SK-N-SH treated with all-trans-retinoic acid at 6 μM for 48 hours (cell line): ENCODE measurements around the gene DENND1C.

Source experiments
- ATAC-seq: fragments of 200-7000 bp; cut with Tn5 transposase; 3 replicates; pipeline ENCODE4 v1.9.1; 2020; ENCODE audit warnings: mild to moderate bottlenecking, moderate library complexity
- ARNTL ChIP-seq: fragments of 450-650 bp; formaldehyde crosslinking; IDR thresholded peaks from 2 replicates; pipeline ENCODE4 v1.5.0; 2020; ENCODE audit warnings: low read depth, mild to moderate bottlenecking, moderate library complexity, borderline replicate concordance
- BACH2 ChIP-seq: fragments of 250-450 bp; sonication (Bioruptor Pico); IDR thresholded peaks from 2 replicates; pipeline ENCODE4 v1.9.0; 2021; ENCODE audit warnings: mild to moderate bottlenecking, borderline replicate concordance
- CREB5 ChIP-seq: fragments of 250-450 bp; sonication (Bioruptor Pico); IDR thresholded peaks from 2 replicates; pipeline ENCODE4 v1.5.1; 2020; ENCODE audit warnings: low read depth, mild to moderate bottlenecking, moderate library complexity
- CSDC2 ChIP-seq: fragments of 250-450 bp; sonication (Bioruptor Pico); IDR thresholded peaks from 2 replicates; pipeline ENCODE4 v1.5.0; 2020; ENCODE audit warnings: mild to moderate bottlenecking, moderate library complexity
- ESRRG ChIP-seq: fragments of 250-450 bp; sonication (Bioruptor Pico); IDR thresholded peaks from 2 replicates; pipeline ENCODE4 v1.6.1; 2021; ENCODE audit warnings: mild to moderate bottlenecking
- GLIS3 ChIP-seq: fragments of 250-450 bp; sonication (Bioruptor Pico); IDR thresholded peaks from 2 replicates; pipeline ENCODE4 v1.5.0; 2020; ENCODE audit warnings: mild to moderate bottlenecking, moderate library complexity
- ISL1 ChIP-seq: fragments of 250-450 bp; sonication (Bioruptor Pico); IDR thresholded peaks from 2 replicates; pipeline ENCODE4 v2.1.2; 2022; ENCODE audit warnings: mild to moderate bottlenecking, moderate library complexity
- OSR1 ChIP-seq: fragments of 250-450 bp; sonication (Bioruptor Pico); IDR thresholded peaks from 2 replicates; pipeline ENCODE4 v1.8.0; 2022; ENCODE audit warnings: moderate library complexity, mild to moderate bottlenecking, inconsistent platforms
- PPARA ChIP-seq: fragments of 250-450 bp; sonication (Bioruptor Pico); IDR thresholded peaks from 2 replicates; pipeline ENCODE4 v1.5.0; 2020; ENCODE audit warnings: mild to moderate bottlenecking, borderline replicate concordance
- RARB ChIP-seq: fragments of 250-450 bp; sonication (Bioruptor Pico); IDR thresholded peaks from 2 replicates; pipeline ENCODE4 v1.8.0; 2021; ENCODE audit warnings: mild to moderate bottlenecking, moderate library complexity
- SNAI2 ChIP-seq: fragments of 250-450 bp; sonication (Bioruptor Pico); IDR thresholded peaks from 2 replicates; pipeline ENCODE4 v1.5.0; 2020; ENCODE audit warnings: mild to moderate bottlenecking, moderate library complexity
- TCF4 ChIP-seq: fragments of 250-450 bp; sonication (Bioruptor Pico); IDR thresholded peaks from 2 replicates; pipeline ENCODE4 v1.8.0; 2021; ENCODE audit warnings: mild to moderate bottlenecking, moderate library complexity, borderline replicate concordance
- TOX ChIP-seq: fragments of 250-450 bp; sonication (Bioruptor Pico); IDR thresholded peaks from 2 replicates; pipeline ENCODE4 v1.8.0; 2021; ENCODE audit warnings: mild to moderate bottlenecking, moderate library complexity, borderline replicate concordance
- ZC3H10 ChIP-seq: fragments of 250-450 bp; sonication (Bioruptor Pico); IDR thresholded peaks from 2 replicates; pipeline ENCODE4 v1.5.1; 2021; ENCODE audit warnings: mild to moderate bottlenecking, moderate library complexity
- ZFP3 ChIP-seq: fragments of 250-450 bp; sonication (Bioruptor Pico); IDR thresholded peaks from 2 replicates; pipeline ENCODE4 v1.5.0; 2020; ENCODE audit warnings: mild to moderate bottlenecking, moderate library complexity
- ZFP30 ChIP-seq: fragments of 450-650 bp; formaldehyde crosslinking; IDR thresholded peaks from 2 replicates; pipeline ENCODE4 v1.5.0; 2022; ENCODE audit warnings: mild to moderate bottlenecking, moderate library complexity
- ZNF565 ChIP-seq: fragments of 450-650 bp; formaldehyde crosslinking; conservative IDR thresholded peaks from 2 replicates; pipeline ENCODE4 v1.5.0; 2020; ENCODE audit warnings: low read depth, mild to moderate bottlenecking, moderate library complexity
- ZNF70 ChIP-seq: fragments of 450-650 bp; formaldehyde crosslinking; IDR thresholded peaks from 2 replicates; pipeline ENCODE4 v1.5.0; 2020; ENCODE audit warnings: mild to moderate bottlenecking, moderate library complexity
- ZNF8 ChIP-seq: fragments of 450-650 bp; formaldehyde crosslinking; IDR thresholded peaks from 2 replicates; pipeline ENCODE4 v1.5.0; 2020; ENCODE audit warnings: mild to moderate bottlenecking, moderate library complexity
- TF ChIP-seq, protein P1 (sequence below): fragments of 250-450 bp; sonication (Bioruptor Pico); IDR thresholded peaks from 2 replicates; pipeline ENCODE4 v1.8.0; 2020; ENCODE audit warnings: mild to moderate bottlenecking, moderate library complexity, borderline replicate concordance
- TF ChIP-seq, protein P2 (sequence below): fragments of 250-450 bp; sonication (Bioruptor Pico); IDR thresholded peaks from 2 replicates; pipeline ENCODE4 v1.5.1; 2021; ENCODE audit warnings: mild to moderate bottlenecking, moderate library complexity
- TF ChIP-seq, protein P3 (sequence below): fragments of 250-450 bp; sonication (Bioruptor Pico); IDR thresholded peaks from 2 replicates; pipeline ENCODE4 v1.5.0; 2020; ENCODE audit warnings: mild to moderate bottlenecking, moderate library complexity

DENND1C gene

GRCh38 chr19:6460099-6460884 is 21.3 kb downstream of the DENND1C start:
- TF ChIP-seq CSDC2 (CRISPR knock-in tag) = no peak
- no peak for TF ChIP-seq CREB5 (CRISPR knock-in tag)
- TF ChIP-seq ZFP3 = no peak
- TF ChIP-seq OSR1 = no peak
- TF ChIP-seq, protein P1, sequence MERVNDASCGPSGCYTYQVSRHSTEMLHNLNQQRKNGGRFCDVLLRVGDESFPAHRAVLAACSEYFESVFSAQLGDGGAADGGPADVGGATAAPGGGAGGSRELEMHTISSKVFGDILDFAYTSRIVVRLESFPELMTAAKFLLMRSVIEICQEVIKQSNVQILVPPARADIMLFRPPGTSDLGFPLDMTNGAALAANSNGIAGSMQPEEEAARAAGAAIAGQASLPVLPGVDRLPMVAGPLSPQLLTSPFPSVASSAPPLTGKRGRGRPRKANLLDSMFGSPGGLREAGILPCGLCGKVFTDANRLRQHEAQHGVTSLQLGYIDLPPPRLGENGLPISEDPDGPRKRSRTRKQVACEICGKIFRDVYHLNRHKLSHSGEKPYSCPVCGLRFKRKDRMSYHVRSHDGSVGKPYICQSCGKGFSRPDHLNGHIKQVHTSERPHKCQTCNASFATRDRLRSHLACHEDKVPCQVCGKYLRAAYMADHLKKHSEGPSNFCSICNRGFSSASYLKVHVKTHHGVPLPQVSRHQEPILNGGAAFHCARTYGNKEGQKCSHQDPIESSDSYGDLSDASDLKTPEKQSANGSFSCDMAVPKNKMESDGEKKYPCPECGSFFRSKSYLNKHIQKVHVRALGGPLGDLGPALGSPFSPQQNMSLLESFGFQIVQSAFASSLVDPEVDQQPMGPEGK (CRISPR knock-in tag) = no peak
- TF ChIP-seq ZNF565 = no peak
- TF ChIP-seq SNAI2 (CRISPR knock-in tag) = no peak
- no peak for TF ChIP-seq ZFP30 (CRISPR knock-in tag)
- TF ChIP-seq ZNF8 (CRISPR knock-in tag) = no peak
- TF ChIP-seq BACH2 (CRISPR knock-in tag) = no peak
- no peak for TF ChIP-seq ISL1 (CRISPR knock-in tag)
- TF ChIP-seq ESRRG (CRISPR knock-in tag) = no peak
- TF ChIP-seq, protein P2, sequence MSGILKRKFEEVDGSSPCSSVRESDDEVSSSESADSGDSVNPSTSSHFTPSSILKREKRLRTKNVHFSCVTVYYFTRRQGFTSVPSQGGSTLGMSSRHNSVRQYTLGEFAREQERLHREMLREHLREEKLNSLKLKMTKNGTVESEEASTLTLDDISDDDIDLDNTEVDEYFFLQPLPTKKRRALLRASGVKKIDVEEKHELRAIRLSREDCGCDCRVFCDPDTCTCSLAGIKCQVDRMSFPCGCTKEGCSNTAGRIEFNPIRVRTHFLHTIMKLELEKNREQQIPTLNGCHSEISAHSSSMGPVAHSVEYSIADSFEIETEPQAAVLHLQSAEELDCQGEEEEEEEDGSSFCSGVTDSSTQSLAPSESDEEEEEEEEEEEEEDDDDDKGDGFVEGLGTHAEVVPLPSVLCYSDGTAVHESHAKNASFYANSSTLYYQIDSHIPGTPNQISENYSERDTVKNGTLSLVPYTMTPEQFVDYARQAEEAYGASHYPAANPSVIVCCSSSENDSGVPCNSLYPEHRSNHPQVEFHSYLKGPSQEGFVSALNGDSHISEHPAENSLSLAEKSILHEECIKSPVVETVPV (CRISPR knock-in tag) = no peak
- peak; percentile 93 for ATAC-seq

GRCh38 chr19:6459262-6460098 is 22.1 kb downstream of the DENND1C start, which contains the start of gene SLC25A23:
Gene SLC25A23, minus strand, starts transcription at chr19:6459792. Its CDS starts 164 bp downstream, at chr19:6459628.
- no peak for TF ChIP-seq RARB (CRISPR knock-in tag)
- no peak for TF ChIP-seq GLIS3 (CRISPR knock-in tag)
- no peak for TF ChIP-seq CREB5 (CRISPR knock-in tag)
- no peak for TF ChIP-seq SNAI2 (CRISPR knock-in tag)
- no peak for TF ChIP-seq ZC3H10 (CRISPR knock-in tag)
- no peak for TF ChIP-seq ZFP30 (CRISPR knock-in tag)
- ATAC-seq = peak; percentile 74

DNA sequence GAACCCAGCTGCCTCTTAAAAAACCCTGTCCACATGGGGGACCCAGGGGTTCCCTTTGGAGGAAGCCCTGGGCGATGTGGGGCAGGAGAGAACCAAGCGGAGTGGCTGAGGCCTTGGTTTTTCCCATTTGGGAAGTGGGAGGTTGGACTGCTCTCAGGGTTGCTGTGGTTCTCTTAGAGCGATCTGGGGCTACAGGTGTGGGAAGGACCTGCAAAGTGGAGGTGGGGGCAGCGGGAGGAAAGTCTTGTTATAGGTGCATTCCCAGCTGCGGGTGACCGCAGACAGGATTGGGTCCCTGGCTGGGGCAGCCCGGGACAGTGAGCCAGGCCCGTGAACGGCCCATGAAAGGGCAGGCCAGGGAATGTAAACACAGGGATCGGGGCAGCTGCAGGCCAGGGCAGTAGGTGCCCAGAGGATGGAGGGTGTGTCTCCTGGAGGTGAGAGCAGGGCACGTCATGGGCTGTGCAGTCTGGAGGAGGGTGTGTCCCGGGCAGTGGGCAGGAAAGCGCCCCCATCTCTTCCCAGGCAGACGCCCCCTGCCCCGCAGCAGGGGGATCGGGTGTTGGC is 22.8 kb downstream of the DENND1C start:
- ATAC-seq = no peak
- TF ChIP-seq ZC3H10 (CRISPR knock-in tag) = no peak
- TF ChIP-seq SNAI2 (CRISPR knock-in tag) = no peak
- TF ChIP-seq TOX (CRISPR knock-in tag) = no peak
- no peak for TF ChIP-seq GLIS3 (CRISPR knock-in tag)
- no peak for TF ChIP-seq ZFP3
- TF ChIP-seq, protein P1 (CRISPR knock-in tag) = no peak
- TF ChIP-seq BACH2 (CRISPR knock-in tag) = no peak
- no peak for TF ChIP-seq PPARA
- TF ChIP-seq, protein P3, sequence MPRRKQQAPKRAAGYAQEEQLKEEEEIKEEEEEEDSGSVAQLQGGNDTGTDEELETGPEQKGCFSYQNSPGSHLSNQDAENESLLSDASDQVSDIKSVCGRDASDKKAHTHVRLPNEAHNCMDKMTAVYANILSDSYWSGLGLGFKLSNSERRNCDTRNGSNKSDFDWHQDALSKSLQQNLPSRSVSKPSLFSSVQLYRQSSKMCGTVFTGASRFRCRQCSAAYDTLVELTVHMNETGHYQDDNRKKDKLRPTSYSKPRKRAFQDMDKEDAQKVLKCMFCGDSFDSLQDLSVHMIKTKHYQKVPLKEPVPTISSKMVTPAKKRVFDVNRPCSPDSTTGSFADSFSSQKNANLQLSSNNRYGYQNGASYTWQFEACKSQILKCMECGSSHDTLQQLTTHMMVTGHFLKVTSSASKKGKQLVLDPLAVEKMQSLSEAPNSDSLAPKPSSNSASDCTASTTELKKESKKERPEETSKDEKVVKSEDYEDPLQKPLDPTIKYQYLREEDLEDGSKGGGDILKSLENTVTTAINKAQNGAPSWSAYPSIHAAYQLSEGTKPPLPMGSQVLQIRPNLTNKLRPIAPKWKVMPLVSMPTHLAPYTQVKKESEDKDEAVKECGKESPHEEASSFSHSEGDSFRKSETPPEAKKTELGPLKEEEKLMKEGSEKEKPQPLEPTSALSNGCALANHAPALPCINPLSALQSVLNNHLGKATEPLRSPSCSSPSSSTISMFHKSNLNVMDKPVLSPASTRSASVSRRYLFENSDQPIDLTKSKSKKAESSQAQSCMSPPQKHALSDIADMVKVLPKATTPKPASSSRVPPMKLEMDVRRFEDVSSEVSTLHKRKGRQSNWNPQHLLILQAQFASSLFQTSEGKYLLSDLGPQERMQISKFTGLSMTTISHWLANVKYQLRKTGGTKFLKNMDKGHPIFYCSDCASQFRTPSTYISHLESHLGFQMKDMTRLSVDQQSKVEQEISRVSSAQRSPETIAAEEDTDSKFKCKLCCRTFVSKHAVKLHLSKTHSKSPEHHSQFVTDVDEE (CRISPR knock-in tag) = no peak
- no peak for TF ChIP-seq CSDC2 (CRISPR knock-in tag)
- no peak for TF ChIP-seq ARNTL (CRISPR knock-in tag)
- TF ChIP-seq OSR1 = no peak
- TF ChIP-seq CREB5 (CRISPR knock-in tag) = no peak
- TF ChIP-seq TCF4 = no peak
- no peak for TF ChIP-seq ESRRG (CRISPR knock-in tag)
- no peak for TF ChIP-seq ZNF565
- TF ChIP-seq ZNF70 (CRISPR knock-in tag) = no peak
